Measurements from ENCODE around the gene OGA.

Gene OGA

GRCh38 chr10:101766306-101766705 is 51.9 kb downstream of the OGA start:
- no peak for FAIRE-seq
- no peak for DNase-seq (ENCODE audit: insufficient read length, low spot score)
- TF ChIP-seq POLR2AphosphoS5 (IDR thresholded peaks at IDR 0.05; ENCODE audit: low read depth, low read length), result no peak
- no peak for TF ChIP-seq TAF1 (IDR thresholded peaks at IDR 0.05; ENCODE audit: low read depth, low read length)
- no peak for TF ChIP-seq POLR2A (IDR thresholded peaks at IDR 0.05; ENCODE audit: low read depth, low read length)

- no peak for FAIRE-seq
- no peak for DNase-seq (ENCODE audit: insufficient read length, low spot score)
- TF ChIP-seq POU2F2 (IDR thresholded peaks at IDR 0.05; ENCODE audit: low read depth, low read length) (no peak), SPI1 (IDR thresholded peaks at IDR 0.05; ENCODE audit: low read depth, low read length) (no peak), PAX5 (IDR thresholded peaks at IDR 0.05; ENCODE audit: insufficient read depth, low read length, severe bottlenecking) (no peak), POLR2AphosphoS5 (IDR thresholded peaks at IDR 0.05; ENCODE audit: low read depth, low read length) (no peak), TAF1 (IDR thresholded peaks at IDR 0.05; ENCODE audit: low read depth, low read length) (no peak), POLR2A (IDR thresholded peaks at IDR 0.05; ENCODE audit: low read depth, low read length) (no peak)
These were observed 55.0 kb downstream of the OGA start for GRCh38 chr10:101763141-101763846.

- DNase-seq (ENCODE audit: insufficient read length, low spot score), result no peak
- no peak for TF ChIP-seq TAF1 (IDR thresholded peaks at IDR 0.05; ENCODE audit: low read depth, low read length)
- no peak for TF ChIP-seq PAX5 (IDR thresholded peaks at IDR 0.05; ENCODE audit: insufficient read depth, low read length, severe bottlenecking)
- no peak for TF ChIP-seq POU2F2 (IDR thresholded peaks at IDR 0.05; ENCODE audit: low read depth, low read length)
- no peak for TF ChIP-seq POLR2AphosphoS5 (IDR thresholded peaks at IDR 0.05; ENCODE audit: low read depth, low read length)
- TF ChIP-seq POLR2A (IDR thresholded peaks at IDR 0.05; ENCODE audit: low read depth, low read length), result no peak
- TF ChIP-seq SPI1 (IDR thresholded peaks at IDR 0.05; ENCODE audit: low read depth, low read length), result no peak
- no peak for FAIRE-seq
These were observed 55.5 kb downstream of the OGA start for GRCh38 chr10:101762736-101763135.

- TF ChIP-seq TAF1 (IDR thresholded peaks at IDR 0.05; ENCODE audit: low read depth, low read length), result no peak
- TF ChIP-seq PAX5 (IDR thresholded peaks at IDR 0.05; ENCODE audit: insufficient read depth, low read length, severe bottlenecking), result no peak
- TF ChIP-seq POU2F2 (IDR thresholded peaks at IDR 0.05; ENCODE audit: low read depth, low read length), result no peak
- TF ChIP-seq POLR2AphosphoS5 (IDR thresholded peaks at IDR 0.05; ENCODE audit: low read depth, low read length), result no peak
- no peak for TF ChIP-seq POLR2A (IDR thresholded peaks at IDR 0.05; ENCODE audit: low read depth, low read length)
- TF ChIP-seq SPI1 (IDR thresholded peaks at IDR 0.05; ENCODE audit: low read depth, low read length), result no peak
- no peak for DNase-seq (ENCODE audit: insufficient read length, low spot score)
- no peak for FAIRE-seq
These were observed 57.0 kb downstream of the OGA start for GRCh38 chr10:101761226-101761625.

GRCh38 chr10:101760510-101760909 is 57.7 kb downstream of the OGA start:
- TF ChIP-seq POLR2AphosphoS5 (IDR thresholded peaks at IDR 0.05; ENCODE audit: low read depth, low read length), result no peak
- TF ChIP-seq PAX5 (IDR thresholded peaks at IDR 0.05; ENCODE audit: insufficient read depth, low read length, severe bottlenecking), result no peak
- TF ChIP-seq SPI1 (IDR thresholded peaks at IDR 0.05; ENCODE audit: low read depth, low read length), result no peak
- DNase-seq (ENCODE audit: insufficient read length, low spot score) (no peak), FAIRE-seq (no peak)

- FAIRE-seq, result no peak
- TF ChIP-seq PAX5 (IDR thresholded peaks at IDR 0.05; ENCODE audit: insufficient read depth, low read length, severe bottlenecking) (no peak), POLR2AphosphoS5 (IDR thresholded peaks at IDR 0.05; ENCODE audit: low read depth, low read length) (no peak), POU2F2 (IDR thresholded peaks at IDR 0.05; ENCODE audit: low read depth, low read length) (no peak), TAF1 (IDR thresholded peaks at IDR 0.05; ENCODE audit: low read depth, low read length) (no peak), POLR2A (IDR thresholded peaks at IDR 0.05; ENCODE audit: low read depth, low read length) (no peak), SPI1 (IDR thresholded peaks at IDR 0.05; ENCODE audit: low read depth, low read length) (no peak)
- no peak for DNase-seq (ENCODE audit: insufficient read length, low spot score)
These were observed 58.7 kb downstream of the OGA start for GRCh38 chr10:101759309-101760247.

GRCh38 chr10:101758858-101759257 is 59.4 kb downstream of the OGA start:
- DNase-seq (ENCODE audit: insufficient read length, low spot score) (no peak), FAIRE-seq (no peak)
- no peak for TF ChIP-seq PAX5 (IDR thresholded peaks at IDR 0.05; ENCODE audit: insufficient read depth, low read length, severe bottlenecking)
- no peak for TF ChIP-seq POLR2A (IDR thresholded peaks at IDR 0.05; ENCODE audit: low read depth, low read length)
- TF ChIP-seq SPI1 (IDR thresholded peaks at IDR 0.05; ENCODE audit: low read depth, low read length), result no peak
- TF ChIP-seq TAF1 (IDR thresholded peaks at IDR 0.05; ENCODE audit: low read depth, low read length), result no peak
- no peak for TF ChIP-seq POU2F2 (IDR thresholded peaks at IDR 0.05; ENCODE audit: low read depth, low read length)
- no peak for TF ChIP-seq POLR2AphosphoS5 (IDR thresholded peaks at IDR 0.05; ENCODE audit: low read depth, low read length)

GRCh38 chr10:101752241-101752640 is 66.0 kb downstream of the OGA start:
- FAIRE-seq (no peak), DNase-seq (ENCODE audit: insufficient read length, low spot score) (no peak)

More at GRCh38 chr10:101752241-101752640, 66.0 kb downstream of the OGA start:
- TF ChIP-seq POU2F2 (IDR thresholded peaks at IDR 0.05; ENCODE audit: low read depth, low read length), result no peak
- no peak for TF ChIP-seq TAF1 (IDR thresholded peaks at IDR 0.05; ENCODE audit: low read depth, low read length)
- TF ChIP-seq SPI1 (IDR thresholded peaks at IDR 0.05; ENCODE audit: low read depth, low read length), result no peak
- no peak for TF ChIP-seq POLR2A (IDR thresholded peaks at IDR 0.05; ENCODE audit: low read depth, low read length)
- no peak for TF ChIP-seq PAX5 (IDR thresholded peaks at IDR 0.05; ENCODE audit: insufficient read depth, low read length, severe bottlenecking)
- TF ChIP-seq POLR2AphosphoS5 (IDR thresholded peaks at IDR 0.05; ENCODE audit: low read depth, low read length), result no peak

Measured in GM12891 (cell line).